Smooth muscle cell (in vitro differentiated cells): ENCODE data around the gene AKAP13. TPM values are rescaled to one million over a fixed set of nuclear protein-coding genes. Genes with fewer than 3 reads are reported as not detected.

Experiments
- DNase-seq: peaks from one replicate; lab custom pipeline; 2025; ENCODE audit not compliant: unreplicated experiment; lab: John Stamatoyannopoulos, UW
- H2AFZ ChIP-seq: fragments of 200-600 bp; sonication (generic); 2 replicates; pipeline ENCODE4 v1.6.0; 2016; ENCODE audit warnings: antibody characterized with exemption, low read depth, mild to moderate bottlenecking
- H3F3A ChIP-seq: fragments of 200-600 bp; sonication (generic); 2 replicates; pipeline ENCODE4 v1.6.0; 2017; ENCODE audit warnings: antibody characterized with exemption, low read depth
- H3K27ac ChIP-seq: fragments of 200-600 bp; sonication (generic); 2 replicates; pipeline ENCODE4 v1.5.1; 2016; ENCODE audit warnings: low read depth, mild to moderate bottlenecking
- H3K27me3 ChIP-seq: fragments of 200-600 bp; sonication (generic); 2 replicates; pipeline ENCODE4 v1.6.1; 2016; ENCODE audit warnings: low read depth, mild to moderate bottlenecking
- H3K36me3 ChIP-seq: fragments of 200-600 bp; sonication (generic); 2 replicates; pipeline ENCODE4 v1.5.1; 2016; ENCODE audit warnings: low read depth
- H3K4me1 ChIP-seq: fragments of 200-600 bp; sonication (generic); 2 replicates; pipeline ENCODE4 v1.5.1; 2016; ENCODE audit warnings: low read depth
- H3K4me2 ChIP-seq: fragments of 200-600 bp; sonication (generic); 2 replicates; pipeline ENCODE4 v1.6.0; 2016; ENCODE audit warnings: mild to moderate bottlenecking
- H3K4me3 ChIP-seq: fragments of 200-600 bp; sonication (generic); 2 replicates; pipeline ENCODE4 v1.5.1; 2016; ENCODE audit warnings: mild to moderate bottlenecking
- H3K79me2 ChIP-seq: fragments of 200-600 bp; sonication (generic); 2 replicates; pipeline ENCODE4 v1.6.0; 2016; ENCODE audit warnings: low read depth, mild to moderate bottlenecking
- H3K9ac ChIP-seq: fragments of 200-600 bp; sonication (generic); 2 replicates; pipeline ENCODE4 v1.6.0; 2016; ENCODE audit warnings: low read depth
- H3K9me3 ChIP-seq: fragments of 200-600 bp; sonication (generic); replicated peaks from 2 replicates; pipeline ENCODE4 v1.5.1; 2016; ENCODE audit warnings: low read depth
- H4K20me1 ChIP-seq: fragments of 200-600 bp; sonication (generic); 2 replicates; pipeline ENCODE4 v1.6.0; 2016; ENCODE audit warnings: low read depth
- WGBS: methylation state at CpG from one replicate; pipeline ENCODE4 v1.1.7; 2016; ENCODE audit warnings: low lambda C conversion rate; 5-methylcytosine and 5-hydroxymethylcytosine counted together
- polyA plus RNA-seq: library from polyadenylated mRNA; unstranded; fragments of >200 nt; fragmentation: Nextera tagmentation; extraction: Ambion mirVana; gene quantifications from 2 replicates; pipeline ENCODE4 v1.2.1, GENCODE V29; 2016
- total RNA-seq: library from RNA; depleted of rRNA; stranded (reverse); fragments of >200 nt; gene quantifications from 2 replicates; pipeline ENCODE4 v1.2.3, GENCODE V29; 2014
- TF ChIP-seq, protein P1 (sequence below): fragments of 200-600 bp; sonication (generic); IDR thresholded peaks from 2 replicates; pipeline ENCODE4 v1.5.1; 2017; ENCODE audit warnings: borderline replicate concordance, mild to moderate bottlenecking, antibody characterized with exemption; ENCODE audit not compliant: insufficient read depth, poor library complexity, severe bottlenecking

Gene AKAP13
- total and polyA plus RNA-seq, 2 experiments from 2014 or later, result 43.3 to 63.5 TPM

DNA sequence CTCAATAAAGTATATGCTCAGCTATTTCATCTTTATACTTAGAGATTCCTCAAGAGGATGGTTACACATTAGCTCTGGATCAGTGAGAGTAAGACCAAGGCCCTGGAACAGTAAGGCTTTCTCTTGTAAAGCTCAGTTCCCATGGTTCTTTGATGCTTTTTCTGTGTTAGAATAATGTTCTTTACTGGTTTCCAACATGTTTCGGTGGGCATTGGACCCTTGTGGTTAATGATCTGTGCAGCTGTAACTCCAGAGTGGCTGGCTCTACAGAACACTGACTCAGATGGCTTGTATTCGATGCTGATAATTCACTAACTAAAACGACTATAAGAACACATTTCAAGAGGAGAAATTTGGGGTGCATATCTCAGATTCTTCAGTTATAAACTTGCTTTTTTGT lies 114.7 kb downstream of the AKAP13 start:
- Histone ChIP-seq H3K4me2 (peak overlapping the region; percentile 48), H3K4me1 (peaks cover 35% of the 10 kb centered on the region), H3K9ac (no peak overlapping the region)

DNA sequence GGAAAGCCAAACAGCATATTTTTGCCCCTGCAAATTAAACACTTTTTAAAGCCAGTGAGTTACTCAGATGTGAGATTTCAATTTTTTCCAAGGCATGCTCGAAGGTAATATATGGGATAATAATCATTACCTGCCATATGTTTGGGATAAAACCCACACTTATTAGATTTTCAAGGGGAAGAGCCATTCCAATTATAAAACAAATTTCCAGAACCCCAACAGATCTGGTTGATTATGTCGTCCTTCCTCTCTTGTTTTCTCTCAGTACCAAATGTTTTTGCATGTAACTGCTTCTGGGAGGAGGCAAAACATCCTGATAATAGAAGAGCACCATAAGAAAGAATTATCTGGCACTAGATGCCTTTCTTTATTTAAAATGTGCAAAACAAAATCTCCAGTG lies 115.1 kb downstream of the AKAP13 start:
- WGBS, result 81% methylated on average over 2 of the region's 2 CpGs
- DNase-seq, result no peak
- peaks cover 84% of the 10 kb centered on the region for H3K79me2 ChIP-seq

More for the DNA sequence above, 114.7 kb downstream of the AKAP13 start:
- no peaks in the 10 kb centered on the region for H3K27me3 ChIP-seq
- no peak for DNase-seq
- peak overlapping the region; percentile 92 for H3K27ac ChIP-seq
- TF ChIP-seq, protein P1, sequence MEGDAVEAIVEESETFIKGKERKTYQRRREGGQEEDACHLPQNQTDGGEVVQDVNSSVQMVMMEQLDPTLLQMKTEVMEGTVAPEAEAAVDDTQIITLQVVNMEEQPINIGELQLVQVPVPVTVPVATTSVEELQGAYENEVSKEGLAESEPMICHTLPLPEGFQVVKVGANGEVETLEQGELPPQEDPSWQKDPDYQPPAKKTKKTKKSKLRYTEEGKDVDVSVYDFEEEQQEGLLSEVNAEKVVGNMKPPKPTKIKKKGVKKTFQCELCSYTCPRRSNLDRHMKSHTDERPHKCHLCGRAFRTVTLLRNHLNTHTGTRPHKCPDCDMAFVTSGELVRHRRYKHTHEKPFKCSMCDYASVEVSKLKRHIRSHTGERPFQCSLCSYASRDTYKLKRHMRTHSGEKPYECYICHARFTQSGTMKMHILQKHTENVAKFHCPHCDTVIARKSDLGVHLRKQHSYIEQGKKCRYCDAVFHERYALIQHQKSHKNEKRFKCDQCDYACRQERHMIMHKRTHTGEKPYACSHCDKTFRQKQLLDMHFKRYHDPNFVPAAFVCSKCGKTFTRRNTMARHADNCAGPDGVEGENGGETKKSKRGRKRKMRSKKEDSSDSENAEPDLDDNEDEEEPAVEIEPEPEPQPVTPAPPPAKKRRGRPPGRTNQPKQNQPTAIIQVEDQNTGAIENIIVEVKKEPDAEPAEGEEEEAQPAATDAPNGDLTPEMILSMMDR, result no peak
- no peaks in the 10 kb centered on the region for H3K36me3 ChIP-seq
- H3K9me3 ChIP-seq, result no peaks in the 10 kb centered on the region
- peaks cover 43% of the 10 kb centered on the region for H4K20me1 ChIP-seq
- H3F3A ChIP-seq, result peaks cover 2% of the 10 kb centered on the region
- 53% methylated on average over 3 of the region's 3 CpGs for WGBS
- no peak overlapping the region for H2AFZ ChIP-seq
- peaks cover 84% of the 10 kb centered on the region for H3K79me2 ChIP-seq
- no peak overlapping the region for H3K4me3 ChIP-seq

DNA sequence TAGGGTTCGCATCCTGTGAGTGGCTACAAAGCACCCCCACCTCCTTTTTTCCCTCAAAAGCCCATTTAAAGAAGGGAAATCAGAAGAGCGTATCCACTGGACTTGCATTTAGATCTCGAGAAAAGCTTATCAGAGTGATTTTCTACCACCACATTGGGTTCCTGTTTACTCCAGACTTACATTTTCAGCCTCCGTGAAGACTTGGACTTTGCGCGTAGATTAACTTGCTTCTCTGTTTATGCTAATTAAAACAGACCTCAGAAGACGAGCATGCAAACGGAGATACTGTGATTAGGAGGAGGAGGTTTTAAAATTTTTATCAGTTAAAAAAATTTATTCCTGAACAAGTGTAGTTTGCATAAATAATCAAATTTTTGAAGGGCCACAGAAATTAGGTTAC lies 115.7 kb downstream of the AKAP13 start:
- Histone ChIP-seq H2AFZ (no peak overlapping the region), H3K4me3 (no peak overlapping the region), H4K20me1 (peaks cover 53% of the 10 kb centered on the region), H3K27ac (peak overlapping the region; percentile 92), H3K4me1 (peaks cover 44% of the 10 kb centered on the region), H3K9ac (no peak overlapping the region), H3K4me2 (peak overlapping the region; percentile 18), H3K27me3 (no peaks in the 10 kb centered on the region), H3K9me3 (no peaks in the 10 kb centered on the region), H3F3A (peaks cover 8% of the 10 kb centered on the region), H3K36me3 (no peaks in the 10 kb centered on the region), H3K79me2 (peaks cover 84% of the 10 kb centered on the region)
- TF ChIP-seq, protein P1, result no peak
- 32% methylated on average over 8 of the region's 8 CpGs for WGBS
- no peak for DNase-seq

More for the DNA sequence above, 115.1 kb downstream of the AKAP13 start:
- Histone ChIP-seq H3K36me3 (no peaks in the 10 kb centered on the region), H3K4me1 (peaks cover 40% of the 10 kb centered on the region), H3K4me3 (no peak overlapping the region), H3K27ac (peak overlapping the region; percentile 92), H2AFZ (no peak overlapping the region), H3K4me2 (peak overlapping the region; percentile 11), H3K27me3 (no peaks in the 10 kb centered on the region), H4K20me1 (peaks cover 47% of the 10 kb centered on the region), H3K9ac (no peak overlapping the region), H3F3A (peaks cover 5% of the 10 kb centered on the region), H3K9me3 (no peaks in the 10 kb centered on the region)
- TF ChIP-seq, protein P1, result no peak

DNA sequence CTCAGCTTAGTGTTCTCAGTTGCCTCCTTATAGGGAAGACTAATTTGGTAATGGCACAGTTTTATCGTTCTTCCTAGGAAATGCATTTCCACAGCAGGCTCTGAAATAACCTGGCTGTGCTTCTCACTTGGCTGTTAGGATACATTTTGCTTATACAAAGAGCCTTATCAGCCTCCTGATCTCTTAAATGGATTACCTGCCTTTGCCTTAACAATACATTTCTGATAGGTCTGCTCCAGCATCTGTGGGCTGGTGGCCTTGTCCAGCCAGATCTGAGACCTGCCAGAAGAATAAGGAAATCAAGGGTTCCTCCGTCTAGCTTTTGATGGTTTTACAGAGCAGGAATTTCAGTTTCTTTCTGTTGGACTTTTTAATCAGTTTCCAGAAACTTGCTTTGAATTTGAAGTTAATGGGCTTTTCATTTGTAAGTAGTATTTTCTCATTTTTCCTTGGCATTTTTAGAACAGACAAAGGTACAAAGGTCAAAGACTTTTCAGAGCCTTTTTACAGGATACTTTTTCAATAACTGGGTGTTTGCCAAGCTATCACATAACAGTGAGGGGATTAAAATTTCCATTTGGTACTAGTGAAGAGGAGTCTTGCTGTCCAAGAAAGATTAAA lies 116.3 kb downstream of the AKAP13 start:
- peak overlapping the region; percentile 18 for H3K4me2 ChIP-seq
- peak overlapping the region; percentile 92 for H3K27ac ChIP-seq
- no peak for DNase-seq
- no peaks in the 10 kb centered on the region for H3K36me3 ChIP-seq
- H3K4me1 ChIP-seq, result peaks cover 44% of the 10 kb centered on the region
- no peak overlapping the region for H3K4me3 ChIP-seq
- peaks cover 54% of the 10 kb centered on the region for H4K20me1 ChIP-seq
- H2AFZ ChIP-seq, result no peak overlapping the region
- H3K9me3 ChIP-seq, result no peaks in the 10 kb centered on the region
- H3F3A ChIP-seq, result peaks cover 8% of the 10 kb centered on the region
- 25% methylated on average over 2 of the region's 2 CpGs for WGBS
- TF ChIP-seq, protein P1, result no peak
- peaks cover 85% of the 10 kb centered on the region for H3K79me2 ChIP-seq
- H3K27me3 ChIP-seq, result no peaks in the 10 kb centered on the region
- H3K9ac ChIP-seq, result no peak overlapping the region
